ENCODE measurements around the gene THAP4. TPM values are rescaled to one million over a fixed set of nuclear protein-coding genes. Genes with fewer than 3 reads are reported as not detected.

The THAP4 gene
- total and polyA plus RNA-seq, 2 experiments from 2014 or later, result 62.9 to 80.4 TPM

DNA sequence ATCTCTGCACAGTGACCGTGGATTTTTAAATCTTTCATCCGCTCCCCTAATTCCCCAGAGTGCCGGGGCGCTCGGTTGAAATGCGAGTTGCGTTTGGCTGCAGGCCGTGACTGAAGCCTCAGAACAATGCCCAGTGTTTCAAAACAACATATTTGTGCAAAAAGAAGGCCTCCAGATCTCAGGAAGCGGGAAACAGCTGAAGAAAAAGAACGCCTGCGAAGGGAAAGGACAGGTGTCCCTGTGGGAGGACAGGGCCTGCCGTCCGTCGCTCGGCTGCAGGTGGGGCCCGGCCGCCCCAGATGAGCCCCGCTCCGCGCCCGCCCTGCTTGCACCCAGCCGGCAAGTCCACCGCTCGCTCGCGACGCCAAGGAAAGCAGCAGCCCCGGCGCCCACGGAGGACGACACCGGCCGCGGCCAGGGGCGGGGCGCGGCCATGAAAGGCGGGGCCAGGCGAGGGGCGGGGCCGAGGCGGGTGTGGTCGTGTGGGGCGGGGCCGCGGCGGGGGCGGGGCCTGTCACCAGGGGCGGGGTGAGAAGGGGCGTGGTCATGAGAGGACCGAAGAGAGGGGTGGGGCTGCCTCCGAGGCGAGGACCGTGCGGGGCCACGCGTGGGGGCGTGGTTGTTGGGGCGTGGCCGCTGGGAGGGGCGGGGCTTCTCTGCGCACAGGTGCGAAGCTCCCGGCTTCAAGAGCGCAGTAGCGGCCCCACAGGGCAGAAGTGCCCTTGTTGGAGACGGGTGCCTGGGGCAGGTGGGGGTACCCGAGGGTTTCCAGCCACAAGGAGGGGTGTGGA, 96.0 kb downstream of the THAP4 start:
- TF ChIP-seq STAT1 (IDR thresholded peaks at IDR 0.05; ENCODE audit: unreplicated experiment) (no peak), POLR2AphosphoS5 (IDR thresholded peaks at IDR 0.05; ENCODE audit: low read depth) (peak; percentile 33; the same call in 1 of the 2 replicates)
- TF ChIP-seq, protein P1, sequence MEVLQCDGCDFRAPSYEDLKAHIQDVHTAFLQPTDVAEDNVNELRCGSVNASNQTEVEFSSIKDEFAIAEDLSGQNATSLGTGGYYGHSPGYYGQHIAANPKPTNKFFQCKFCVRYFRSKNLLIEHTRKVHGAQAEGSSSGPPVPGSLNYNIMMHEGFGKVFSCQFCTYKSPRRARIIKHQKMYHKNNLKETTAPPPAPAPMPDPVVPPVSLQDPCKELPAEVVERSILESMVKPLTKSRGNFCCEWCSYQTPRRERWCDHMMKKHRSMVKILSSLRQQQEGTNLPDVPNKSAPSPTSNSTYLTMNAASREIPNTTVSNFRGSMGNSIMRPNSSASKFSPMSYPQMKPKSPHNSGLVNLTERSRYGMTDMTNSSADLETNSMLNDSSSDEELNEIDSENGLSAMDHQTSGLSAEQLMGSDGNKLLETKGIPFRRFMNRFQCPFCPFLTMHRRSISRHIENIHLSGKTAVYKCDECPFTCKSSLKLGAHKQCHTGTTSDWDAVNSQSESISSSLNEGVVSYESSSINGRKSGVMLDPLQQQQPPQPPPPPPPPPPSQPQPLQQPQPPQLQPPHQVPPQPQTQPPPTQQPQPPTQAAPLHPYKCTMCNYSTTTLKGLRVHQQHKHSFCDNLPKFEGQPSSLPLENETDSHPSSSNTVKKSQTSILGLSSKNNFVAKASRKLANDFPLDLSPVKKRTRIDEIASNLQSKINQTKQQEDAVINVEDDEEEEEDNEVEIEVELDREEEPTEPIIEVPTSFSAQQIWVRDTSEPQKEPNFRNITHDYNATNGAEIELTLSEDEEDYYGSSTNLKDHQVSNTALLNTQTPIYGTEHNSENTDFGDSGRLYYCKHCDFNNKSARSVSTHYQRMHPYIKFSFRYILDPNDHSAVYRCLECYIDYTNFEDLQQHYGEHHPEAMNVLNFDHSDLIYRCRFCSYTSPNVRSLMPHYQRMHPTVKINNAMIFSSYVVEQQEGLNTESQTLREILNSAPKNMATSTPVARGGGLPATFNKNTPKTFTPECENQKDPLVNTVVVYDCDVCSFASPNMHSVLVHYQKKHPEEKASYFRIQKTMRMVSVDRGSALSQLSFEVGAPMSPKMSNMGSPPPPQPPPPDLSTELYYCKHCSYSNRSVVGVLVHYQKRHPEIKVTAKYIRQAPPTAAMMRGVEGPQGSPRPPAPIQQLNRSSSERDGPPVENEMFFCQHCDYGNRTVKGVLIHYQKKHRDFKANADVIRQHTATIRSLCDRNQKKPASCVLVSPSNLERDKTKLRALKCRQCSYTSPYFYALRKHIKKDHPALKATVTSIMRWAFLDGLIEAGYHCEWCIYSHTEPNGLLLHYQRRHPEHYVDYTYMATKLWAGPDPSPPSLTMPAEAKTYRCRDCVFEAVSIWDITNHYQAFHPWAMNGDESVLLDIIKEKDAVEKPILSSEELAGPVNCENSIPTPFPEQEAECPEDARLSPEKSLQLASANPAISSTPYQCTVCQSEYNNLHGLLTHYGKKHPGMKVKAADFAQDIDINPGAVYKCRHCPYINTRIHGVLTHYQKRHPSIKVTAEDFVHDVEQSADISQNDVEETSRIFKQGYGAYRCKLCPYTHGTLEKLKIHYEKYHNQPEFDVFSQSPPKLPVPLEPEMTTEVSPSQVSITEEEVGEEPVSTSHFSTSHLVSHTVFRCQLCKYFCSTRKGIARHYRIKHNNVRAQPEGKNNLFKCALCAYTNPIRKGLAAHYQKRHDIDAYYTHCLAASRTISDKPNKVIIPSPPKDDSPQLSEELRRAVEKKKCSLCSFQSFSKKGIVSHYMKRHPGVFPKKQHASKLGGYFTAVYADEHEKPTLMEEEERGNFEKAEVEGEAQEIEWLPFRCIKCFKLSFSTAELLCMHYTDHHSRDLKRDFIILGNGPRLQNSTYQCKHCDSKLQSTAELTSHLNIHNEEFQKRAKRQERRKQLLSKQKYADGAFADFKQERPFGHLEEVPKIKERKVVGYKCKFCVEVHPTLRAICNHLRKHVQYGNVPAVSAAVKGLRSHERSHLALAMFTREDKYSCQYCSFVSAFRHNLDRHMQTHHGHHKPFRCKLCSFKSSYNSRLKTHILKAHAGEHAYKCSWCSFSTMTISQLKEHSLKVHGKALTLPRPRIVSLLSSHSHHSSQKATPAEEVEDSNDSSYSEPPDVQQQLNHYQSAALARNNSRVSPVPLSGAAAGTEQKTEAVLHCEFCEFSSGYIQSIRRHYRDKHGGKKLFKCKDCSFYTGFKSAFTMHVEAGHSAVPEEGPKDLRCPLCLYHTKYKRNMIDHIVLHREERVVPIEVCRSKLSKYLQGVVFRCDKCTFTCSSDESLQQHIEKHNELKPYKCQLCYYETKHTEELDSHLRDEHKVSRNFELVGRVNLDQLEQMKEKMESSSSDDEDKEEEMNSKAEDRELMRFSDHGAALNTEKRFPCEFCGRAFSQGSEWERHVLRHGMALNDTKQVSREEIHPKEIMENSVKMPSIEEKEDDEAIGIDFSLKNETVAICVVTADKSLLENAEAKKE (CRISPR knock-in tag; IDR thresholded peaks at IDR 0.05), result no peak
- TF ChIP-seq, protein P2, sequence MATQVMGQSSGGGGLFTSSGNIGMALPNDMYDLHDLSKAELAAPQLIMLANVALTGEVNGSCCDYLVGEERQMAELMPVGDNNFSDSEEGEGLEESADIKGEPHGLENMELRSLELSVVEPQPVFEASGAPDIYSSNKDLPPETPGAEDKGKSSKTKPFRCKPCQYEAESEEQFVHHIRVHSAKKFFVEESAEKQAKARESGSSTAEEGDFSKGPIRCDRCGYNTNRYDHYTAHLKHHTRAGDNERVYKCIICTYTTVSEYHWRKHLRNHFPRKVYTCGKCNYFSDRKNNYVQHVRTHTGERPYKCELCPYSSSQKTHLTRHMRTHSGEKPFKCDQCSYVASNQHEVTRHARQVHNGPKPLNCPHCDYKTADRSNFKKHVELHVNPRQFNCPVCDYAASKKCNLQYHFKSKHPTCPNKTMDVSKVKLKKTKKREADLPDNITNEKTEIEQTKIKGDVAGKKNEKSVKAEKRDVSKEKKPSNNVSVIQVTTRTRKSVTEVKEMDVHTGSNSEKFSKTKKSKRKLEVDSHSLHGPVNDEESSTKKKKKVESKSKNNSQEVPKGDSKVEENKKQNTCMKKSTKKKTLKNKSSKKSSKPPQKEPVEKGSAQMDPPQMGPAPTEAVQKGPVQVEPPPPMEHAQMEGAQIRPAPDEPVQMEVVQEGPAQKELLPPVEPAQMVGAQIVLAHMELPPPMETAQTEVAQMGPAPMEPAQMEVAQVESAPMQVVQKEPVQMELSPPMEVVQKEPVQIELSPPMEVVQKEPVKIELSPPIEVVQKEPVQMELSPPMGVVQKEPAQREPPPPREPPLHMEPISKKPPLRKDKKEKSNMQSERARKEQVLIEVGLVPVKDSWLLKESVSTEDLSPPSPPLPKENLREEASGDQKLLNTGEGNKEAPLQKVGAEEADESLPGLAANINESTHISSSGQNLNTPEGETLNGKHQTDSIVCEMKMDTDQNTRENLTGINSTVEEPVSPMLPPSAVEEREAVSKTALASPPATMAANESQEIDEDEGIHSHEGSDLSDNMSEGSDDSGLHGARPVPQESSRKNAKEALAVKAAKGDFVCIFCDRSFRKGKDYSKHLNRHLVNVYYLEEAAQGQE (IDR thresholded peaks at IDR 0.05; ENCODE audit: unreplicated experiment), result no peak
- H3K36me3 Mint-ChIP-seq (ENCODE audit: low read depth), result no peaks in the 10 kb centered on the region; the same call in 2 of the 3 replicates

More for the DNA sequence above, 96.0 kb downstream of the THAP4 start:
- ATAC-seq (peak; percentile 83), DNase-seq (ENCODE audit: low spot score) (peak; percentile 90)
- Histone ChIP-seq H3K4me2 (peak overlapping the region; percentile 88), H3K4me1 (ENCODE audit: insufficient read depth) (peaks cover 5% of the 10 kb centered on the region; the same call in 1 of the 2 replicates), H2AFZ (peak overlapping the region; percentile 97), H3K79me2 (replicated peaks; ENCODE audit: insufficient read depth) (no peaks in the 10 kb centered on the region), H3K4me3 (peak overlapping the region; percentile 72), H4K20me1 (replicated peaks; ENCODE audit: insufficient read depth) (no peaks in the 10 kb centered on the region), H3K27ac (ENCODE audit: low read depth) (no peak overlapping the region), H3K27me3 (ENCODE audit: insufficient read depth) (peaks cover 41% of the 10 kb centered on the region), H3K36me3 (ENCODE audit: insufficient read depth) (no peaks in the 10 kb centered on the region), H3K9me2 (ENCODE audit: insufficient read depth) (no peaks in the 10 kb centered on the region), H3F3A (replicated peaks; ENCODE audit: low read depth) (no peaks in the 10 kb centered on the region; the same call in 1 of the 2 replicates)
- no peak overlapping the region for H3K27ac Mint-ChIP-seq
- H3K9me3 Mint-ChIP-seq, result no peaks in the 10 kb centered on the region
- peaks cover 11% of the 10 kb centered on the region; the same call in 2 of the 3 replicates for H3K4me1 Mint-ChIP-seq
- peak overlapping the region; percentile 75 for H3K4me3 Mint-ChIP-seq
- peaks cover 36% of the 10 kb centered on the region for H3K27me3 Mint-ChIP-seq (ENCODE audit: insufficient read depth, low read depth, poor library complexity)
